Ovary (tissue), 3 donors: ENCODE data around the gene CD300A.

Experiments used
- CTCF ChIP-seq, 3 donors: fragments of 450-650 bp in 2 of 3; fragments of 200-600 bp in 1 of 3; IDR thresholded peaks; one replicate each; pipeline versions ENCODE4 v1.5.1 to v1.8.0; 2016 to 2022; ENCODE audit warnings: antibody characterized with exemption in 3 of 3, mild to moderate bottlenecking in 1 of 3
- EP300 ChIP-seq: sonication (generic); formaldehyde crosslinking; IDR thresholded peaks from one replicate; pipeline ENCODE4 v1.6.1; 2017; ENCODE audit warnings: antibody characterized with exemption
- POLR2A ChIP-seq: fragments of 450-650 bp; IDR thresholded peaks from one replicate; pipeline ENCODE4 v1.6.1; 2017; ENCODE audit warnings: antibody characterized with exemption, mild to moderate bottlenecking, moderate library complexity
- donor health status: DM: no; HTN: no; CAD: no.

- TF ChIP-seq CTCF (IDR thresholded peaks at IDR 0.05) (no peak), POLR2A (no peak), EP300 (no peak)
These were observed 24.2 kb upstream of the CD300A start for GRCh38 chr17:74442291-74442669.
